ENCODE measurements around the gene PHACTR4. TPM values are rescaled to one million over a fixed set of nuclear protein-coding genes. Genes with fewer than 3 reads are reported as not detected.

Gene PHACTR4

Small RNA genes lying within 50 kb of the gene (small RNA-seq; reads per million reads assigned to genes)
- gene RF00019 (ENCODE audit: low read depth): not detected
- gene RNU6ATAC27P (ENCODE audit: low read depth): not detected
- gene SNORA73A (ENCODE audit: low read depth): not detected
- gene SNORA73B (ENCODE audit: low read depth): 46.9 reads per million, percentile 90 among the genes with 10 or more reads in this experiment

Measured in mesenchymal stem cell (in vitro differentiated cells and primary cell).